Ovary (tissue), 9 donors: ENCODE data around the gene FAM83D. TPM values are rescaled to one million over a fixed set of nuclear protein-coding genes. Genes with fewer than 3 reads are reported as not detected.

Experiments
- DNase-seq, 5 donors: peaks; one replicate each; pipeline ENCODE4 v3.0.0-alpha.2; 2019 to 2020
- H3K27ac ChIP-seq, 2 donors: fragments of 200-600 bp; one replicate each; pipeline versions ENCODE4 v1.5.1 to v1.8.0; 2019 to 2022
- H3K27me3 ChIP-seq: fragments of 200-600 bp; one replicate; pipeline ENCODE4 v1.8.0; 2022
- H3K36me3 ChIP-seq: fragments of 200-600 bp; sonication (generic); one replicate; pipeline ENCODE4 v1.5.1; 2019
- H3K4me1 ChIP-seq: one replicate; pipeline ENCODE4 v1.8.1; 2013; ENCODE audit warnings: mild to moderate bottlenecking, moderate library complexity; ENCODE audit not compliant: insufficient read depth
- H3K4me3 ChIP-seq: fragments of 200-600 bp; sonication (generic); one replicate; pipeline ENCODE4 v1.5.1; 2017
- H3K9me3 ChIP-seq, 2 donors: fragments of 200-600 bp in 1 of 2; sonication (generic) in 1 of 2; one replicate each; pipeline versions ENCODE4 v1.5.1 to v1.8.1; 2013 to 2019; ENCODE audit warnings: mild to moderate bottlenecking in 1 of 2, moderate library complexity in 1 of 2
- EP300 ChIP-seq: sonication (generic); formaldehyde crosslinking; IDR thresholded peaks from one replicate; pipeline ENCODE4 v1.6.1; 2017; ENCODE audit warnings: antibody characterized with exemption
- POLR2A ChIP-seq: fragments of 450-650 bp; IDR thresholded peaks from one replicate; pipeline ENCODE4 v1.6.1; 2017; ENCODE audit warnings: antibody characterized with exemption, mild to moderate bottlenecking, moderate library complexity
- WGBS, 3 donors: extraction: QIAGEN DNeasy Blood & Tissue Kit in 1 of 3; methylation state at CpG; one replicate each; pipeline versions ENCODE4 v1.1.5 to v1.1.7; 2013 to 2017; 5-methylcytosine and 5-hydroxymethylcytosine counted together
- intact Hi-C, 4 donors: fragments of 100-400 bp; cut with DNase I; formaldehyde crosslinking; loops; one replicate each; pipeline versions ENCODE4 v1.11.0 to v1.15.1; 2022 to 2023
- polyA plus RNA-seq, 2 donors: library from polyadenylated mRNA; stranded (reverse); fragments of 200-250 nt in 1 of 2; fragments of 350-450 nt in 1 of 2; fragmentation: Illumina TruSeq in 1 of 2; extraction: RNeasy Lipid Tissue Mini Kit (QIAGEN cat#74804) in 1 of 2; gene quantifications; one replicate each; pipeline ENCODE4 v1.2.3, GENCODE V29; 2013 to 2014
- total RNA-seq, 7 donors: library from RNA; depleted of rRNA in 2 of 7; stranded (reverse); fragments of >200 nt in 2 of 7; fragmentation: NEBNext Ultra II Directional in 3 of 7; extraction: Animal tissue kit (Norgen Biotek cat#: 25700) in 3 of 7; gene quantifications; one replicate each; pipeline versions ENCODE4 v1.1.0 to v1.2.4, GENCODE V29; 2016 to 2023
- TF ChIP-seq, protein P1 (sequence below), 3 donors: fragments of 450-650 bp in 2 of 3; fragments of 200-600 bp in 1 of 3; IDR thresholded peaks; one replicate each; pipeline versions ENCODE4 v1.5.1 to v1.8.0; 2016 to 2022; ENCODE audit warnings: antibody characterized with exemption in 3 of 3, mild to moderate bottlenecking in 1 of 3
- donor health status: DM: no; HTN: no; CAD: no; lungs with moderate emphysema.
- donor health status: DM: no; HTN: no; CAD: no.
- donor health status: Bipolar disorder and iron deficiency.
- donor health status: DM: yes; HTN: yes; CAD: no.
- donor health status: DM: no; HTN: no; CAD: no.
- donor health status: DM: yes; HTN: yes; CAD: no.

FAM83D gene
- total and polyA plus RNA-seq, 9 donors: 0.18 to 2.5 (median 0.62) TPM; not detected in 1

GRCh38 chr20:38919683-38920082 lies 6.5 kb upstream of the FAM83D start:
- Histone ChIP-seq H3K27ac (no peak overlapping the region), H3K4me1 (no peaks in the 10 kb centered on the region), H3K4me3 (no peak overlapping the region), H3K36me3 (no peaks in the 10 kb centered on the region), H3K9me3 (no peaks in the 10 kb centered on the region), H3K27me3 (no peaks in the 10 kb centered on the region)
- 48 to 60% (median 58%) methylated on average over 7 of the region's 7 CpGs for WGBS, 3 donors
- no peak for DNase-seq
- TF ChIP-seq, protein P1, sequence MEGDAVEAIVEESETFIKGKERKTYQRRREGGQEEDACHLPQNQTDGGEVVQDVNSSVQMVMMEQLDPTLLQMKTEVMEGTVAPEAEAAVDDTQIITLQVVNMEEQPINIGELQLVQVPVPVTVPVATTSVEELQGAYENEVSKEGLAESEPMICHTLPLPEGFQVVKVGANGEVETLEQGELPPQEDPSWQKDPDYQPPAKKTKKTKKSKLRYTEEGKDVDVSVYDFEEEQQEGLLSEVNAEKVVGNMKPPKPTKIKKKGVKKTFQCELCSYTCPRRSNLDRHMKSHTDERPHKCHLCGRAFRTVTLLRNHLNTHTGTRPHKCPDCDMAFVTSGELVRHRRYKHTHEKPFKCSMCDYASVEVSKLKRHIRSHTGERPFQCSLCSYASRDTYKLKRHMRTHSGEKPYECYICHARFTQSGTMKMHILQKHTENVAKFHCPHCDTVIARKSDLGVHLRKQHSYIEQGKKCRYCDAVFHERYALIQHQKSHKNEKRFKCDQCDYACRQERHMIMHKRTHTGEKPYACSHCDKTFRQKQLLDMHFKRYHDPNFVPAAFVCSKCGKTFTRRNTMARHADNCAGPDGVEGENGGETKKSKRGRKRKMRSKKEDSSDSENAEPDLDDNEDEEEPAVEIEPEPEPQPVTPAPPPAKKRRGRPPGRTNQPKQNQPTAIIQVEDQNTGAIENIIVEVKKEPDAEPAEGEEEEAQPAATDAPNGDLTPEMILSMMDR (IDR thresholded peaks at IDR 0.05): no peak
- TF ChIP-seq EP300 (no peak), POLR2A (no peak)
- intact Hi-C loops: loop anchor here in 2 of 4 donors (5.0 to 10.0 kb wide), 2 partner anchors 123 to 1155 kb away; no protein-coding TSS in a partner anchor

DNA sequence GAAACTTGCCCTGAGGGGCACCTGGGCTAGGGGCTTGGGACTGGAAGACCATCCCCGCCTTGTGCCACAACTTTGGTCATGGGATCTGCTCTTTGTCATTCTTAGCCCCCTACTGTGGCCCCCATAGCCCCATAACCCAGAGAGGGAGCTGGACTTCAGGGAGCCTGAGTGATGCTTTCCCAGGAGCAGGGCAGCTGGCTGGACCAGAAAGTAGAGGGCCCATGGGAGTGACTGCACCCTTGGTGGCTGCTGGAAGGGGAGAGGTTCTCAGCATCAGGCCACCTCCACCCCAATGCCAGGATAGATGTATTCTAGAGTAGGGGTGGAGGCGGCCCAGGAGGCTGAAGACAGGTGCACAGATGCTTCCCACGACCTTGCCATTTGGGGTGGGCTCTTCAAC lies 5.8 kb upstream of the FAM83D start:
- Histone ChIP-seq H3K4me3 (no peak overlapping the region), H3K9me3 (no peaks in the 10 kb centered on the region), H3K4me1 (no peaks in the 10 kb centered on the region), H3K36me3 (no peaks in the 10 kb centered on the region), H3K27me3 (no peaks in the 10 kb centered on the region), H3K27ac (no peak overlapping the region)
- intact Hi-C loops: loop anchor here in 2 of 4 donors (5.0 to 10.0 kb wide), 2 partner anchors 122 to 1156 kb away; no protein-coding TSS in a partner anchor
- DNase-seq: no peak
- 59 to 75% (median 70%) methylated on average over 3 of the region's 3 CpGs for WGBS, 3 donors
- TF ChIP-seq POLR2A: no peak
- TF ChIP-seq, protein P1 (IDR thresholded peaks at IDR 0.05): no peak
- TF ChIP-seq EP300: no peak

DNA sequence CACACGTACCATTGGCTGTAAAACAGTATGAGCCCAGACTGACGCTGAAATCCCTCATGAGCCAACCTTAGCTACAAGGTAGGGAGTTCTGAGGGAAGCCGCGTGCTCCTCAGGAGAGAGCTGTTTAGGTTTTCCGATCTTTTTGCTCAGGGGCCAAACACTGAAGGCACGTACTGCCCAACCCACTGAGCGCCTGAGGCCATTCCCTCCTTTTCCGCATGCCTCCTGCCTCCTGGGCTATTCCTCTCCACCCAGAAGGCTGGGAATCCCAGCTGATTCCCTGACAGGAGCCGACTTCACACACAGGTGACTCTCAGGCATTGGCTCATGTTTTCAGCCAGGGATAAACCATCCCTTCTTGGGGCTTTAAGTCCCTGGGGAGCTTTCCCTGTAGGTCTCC lies 5.4 kb upstream of the FAM83D start:
- Histone ChIP-seq H3K9me3 (no peaks in the 10 kb centered on the region), H3K27ac (no peak overlapping the region), H3K27me3 (no peaks in the 10 kb centered on the region), H3K4me3 (no peak overlapping the region), H3K36me3 (no peaks in the 10 kb centered on the region), H3K4me1 (peaks cover under 1% of the 10 kb centered on the region)
- 71 to 79% (median 73%) methylated on average over 9 of the region's 9 CpGs for WGBS, 3 donors
- TF ChIP-seq EP300 (no peak), POLR2A (no peak)
- TF ChIP-seq, protein P1 (IDR thresholded peaks at IDR 0.05): no peak
- intact Hi-C loops: loop anchor here in 2 of 4 donors (5.0 to 10.0 kb wide), 2 partner anchors 121 to 1156 kb away; no protein-coding TSS in a partner anchor
- no peak for DNase-seq

DNA sequence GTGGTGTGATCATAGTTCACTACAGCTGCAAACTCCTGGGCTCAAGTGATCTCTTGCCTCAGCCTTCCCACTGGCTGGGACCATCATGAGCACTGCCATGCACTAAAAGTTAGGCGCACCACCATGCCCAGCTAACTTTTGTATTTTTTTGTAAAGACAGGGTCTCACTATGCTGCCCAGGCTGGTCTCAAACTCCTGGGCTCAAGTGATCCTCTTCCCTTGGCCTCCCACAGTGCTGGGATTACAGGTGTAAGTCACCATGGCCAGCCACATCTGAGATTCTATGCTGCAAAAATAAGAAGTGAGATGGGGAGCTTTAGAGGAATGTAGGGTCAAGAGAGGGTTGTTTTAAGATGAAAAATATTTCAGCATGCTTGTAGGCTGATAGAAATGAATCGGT lies 1.5 kb upstream of the FAM83D start:
- Histone ChIP-seq H3K36me3 (no peaks in the 10 kb centered on the region), H3K27ac (no peak overlapping the region), H3K9me3 (no peaks in the 10 kb centered on the region), H3K4me3 (no peak overlapping the region), H3K4me1 (peaks cover 8% of the 10 kb centered on the region), H3K27me3 (no peaks in the 10 kb centered on the region)
- TF ChIP-seq, protein P1 (IDR thresholded peaks at IDR 0.05): no peak
- no peak for TF ChIP-seq EP300
- no peak for TF ChIP-seq POLR2A
- no peak for DNase-seq
- intact Hi-C loops: loop anchor here in 3 of 4 donors (5.0 to 10.0 kb wide), 3 partner anchors 118 to 1160 kb away; no protein-coding TSS in a partner anchor
- whole genome bisulfite sequencing, 3 donors: 77 to 82% (median 81%) methylated on average over 2 of the region's 2 CpGs
